Measurements from ENCODE around the gene WDR74. TPM values are rescaled to one million over a fixed set of nuclear protein-coding genes. Genes with fewer than 3 reads are reported as not detected.

The WDR74 gene
- polyA plus RNA-seq (2013, experiment 1 of 4) = 68.2 TPM
- 59.2 TPM for polyA plus RNA-seq (2013, experiment 2 of 4)
- polyA plus RNA-seq (2013, experiment 3 of 4) = 198 TPM
- polyA plus RNA-seq (2013, experiment 4 of 4) = 116 TPM

DNA sequence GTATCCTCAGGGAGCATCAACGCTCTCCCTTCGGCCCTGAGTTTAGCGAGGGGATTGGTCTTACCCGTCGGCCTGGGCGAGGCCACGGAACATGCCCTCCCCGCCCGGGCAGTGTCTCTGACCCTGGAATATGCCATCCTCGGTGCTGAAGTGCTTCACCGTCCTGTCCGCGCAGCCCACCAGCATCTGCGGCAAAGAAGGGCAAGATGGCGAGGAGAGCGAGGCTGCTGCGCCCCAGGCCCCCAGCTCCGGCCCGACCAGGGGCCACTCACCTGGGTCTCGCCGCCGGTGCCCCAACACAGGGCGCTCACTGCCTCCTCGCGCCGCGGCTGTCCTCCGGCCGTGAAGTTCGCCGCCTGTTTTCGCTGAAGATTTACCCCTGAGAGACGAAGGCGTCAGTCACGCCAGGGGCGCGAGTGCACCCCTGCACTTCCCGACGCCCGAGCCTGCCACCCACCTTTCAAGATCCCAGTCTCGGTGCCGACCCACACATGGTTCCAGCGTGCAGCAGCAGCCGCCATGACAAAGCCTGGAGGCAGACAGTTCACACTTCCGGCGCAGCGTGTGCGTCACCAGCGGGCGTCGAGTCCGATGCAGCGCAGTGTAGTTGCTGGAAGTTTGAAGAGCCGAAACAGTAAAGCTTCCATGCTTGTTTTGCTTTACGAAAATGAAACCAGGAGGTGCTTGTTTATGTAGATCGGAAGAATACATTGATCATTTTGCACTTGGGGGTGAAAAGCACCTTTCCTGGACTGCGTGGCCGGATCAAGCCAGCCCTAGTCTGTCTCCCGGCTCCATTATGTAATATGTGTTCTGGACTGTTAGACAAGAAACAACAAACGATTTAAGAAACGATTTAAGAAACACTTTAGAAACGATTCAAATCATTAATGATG lies at the start of gene WDR74:
Gene WDR74, minus strand, starts transcription at position 541 of the 896 bp plus-strand sequence. Its CDS starts 20 bp downstream, at position 521.
- Histone ChIP-seq H3K27ac (ENCODE audit: insufficient read depth, low read depth, low read length, poor library complexity, severe bottlenecking) (peak within 1 kb of the TSS; percentile 96), H3K36me3 (ENCODE audit: control insufficient read depth, insufficient read depth, low read length) (peaks cover 15% of the 10 kb centered on the region), H3K27me3 (ENCODE audit: control insufficient read depth, insufficient read depth, low read length, poor library complexity, severe bottlenecking) (no peaks in the 10 kb centered on the region), H3K9me3 (ENCODE audit: control insufficient read depth, low read length) (no peaks in the 10 kb centered on the region), H3K4me3 (ENCODE audit: insufficient read depth, low read depth, low read length) (peak within 1 kb of the TSS; percentile 85), H3K4me1 (ENCODE audit: control insufficient read depth, insufficient read depth, low read length) (peaks cover 12% of the 10 kb centered on the region)
- 0 to 1% methylated on average over 61 to 62 of the region's 62 CpGs for WGBS, 2 experiments

DNA sequence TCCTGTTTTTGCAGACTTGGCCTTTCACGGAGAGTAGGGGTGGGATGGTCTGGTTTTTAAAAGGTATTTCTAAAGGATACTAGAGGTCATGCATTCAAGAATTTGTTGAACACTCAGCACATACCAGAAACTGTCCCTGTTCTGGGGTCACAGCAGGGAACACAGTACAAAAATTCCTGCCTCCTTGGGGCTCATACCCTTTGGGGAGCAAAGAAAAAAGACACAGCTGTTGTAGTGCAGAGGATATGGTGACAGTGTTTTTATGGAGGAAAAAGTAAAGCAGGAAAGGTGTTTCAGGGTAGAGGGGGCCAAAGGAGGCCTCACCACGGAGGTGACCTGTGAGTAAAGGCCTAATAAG lies 49.7 kb upstream of the WDR74 start:
- H3K9me3 ChIP-seq (ENCODE audit: control insufficient read depth, low read length) = no peaks in the 10 kb centered on the region
- H3K27ac ChIP-seq (ENCODE audit: insufficient read depth, low read depth, low read length, poor library complexity, severe bottlenecking) = peak overlapping the region; percentile 30
- no peak overlapping the region for H3K4me3 ChIP-seq (ENCODE audit: insufficient read depth, low read depth, low read length)
- H3K36me3 ChIP-seq (ENCODE audit: control insufficient read depth, insufficient read depth, low read length) = peaks cover 59% of the 10 kb centered on the region
- no peaks in the 10 kb centered on the region for H3K27me3 ChIP-seq (ENCODE audit: control insufficient read depth, insufficient read depth, low read length, poor library complexity, severe bottlenecking)
- peaks cover 4% of the 10 kb centered on the region for H3K4me1 ChIP-seq (ENCODE audit: control insufficient read depth, insufficient read depth, low read length)
- WGBS, 2 experiments = 93 to 95% methylated on average over 2 of the region's 2 CpGs

DNA sequence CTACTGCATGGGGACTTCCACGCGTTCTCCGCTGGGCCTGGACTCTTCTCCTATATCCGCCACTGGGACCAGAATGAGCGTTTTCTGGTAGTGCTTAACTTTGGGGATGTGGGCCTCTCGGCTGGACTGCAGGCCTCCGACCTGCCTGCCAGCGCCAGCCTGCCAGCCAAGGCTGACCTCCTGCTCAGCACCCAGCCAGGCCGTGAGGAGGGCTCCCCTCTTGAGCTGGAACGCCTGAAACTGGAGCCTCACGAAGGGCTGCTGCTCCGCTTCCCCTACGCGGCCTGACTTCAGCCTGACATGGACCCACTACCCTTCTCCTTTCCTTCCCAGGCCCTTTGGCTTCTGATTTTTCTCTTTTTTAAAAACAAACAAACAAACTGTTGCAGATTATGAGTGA lies 49.0 kb upstream of the WDR74 start:
- H3K27ac ChIP-seq (ENCODE audit: insufficient read depth, low read depth, low read length, poor library complexity, severe bottlenecking) = no peak overlapping the region
- H3K27me3 ChIP-seq (ENCODE audit: control insufficient read depth, insufficient read depth, low read length, poor library complexity, severe bottlenecking) = no peaks in the 10 kb centered on the region
- peaks cover 11% of the 10 kb centered on the region for H3K4me1 ChIP-seq (ENCODE audit: control insufficient read depth, insufficient read depth, low read length)
- no peak overlapping the region for H3K4me3 ChIP-seq (ENCODE audit: insufficient read depth, low read depth, low read length)
- 94 to 96% methylated on average over 14 of the region's 14 CpGs for WGBS, 2 experiments
- no peaks in the 10 kb centered on the region for H3K9me3 ChIP-seq (ENCODE audit: control insufficient read depth, low read length)
- H3K36me3 ChIP-seq (ENCODE audit: control insufficient read depth, insufficient read depth, low read length) = peaks cover 66% of the 10 kb centered on the region

DNA sequence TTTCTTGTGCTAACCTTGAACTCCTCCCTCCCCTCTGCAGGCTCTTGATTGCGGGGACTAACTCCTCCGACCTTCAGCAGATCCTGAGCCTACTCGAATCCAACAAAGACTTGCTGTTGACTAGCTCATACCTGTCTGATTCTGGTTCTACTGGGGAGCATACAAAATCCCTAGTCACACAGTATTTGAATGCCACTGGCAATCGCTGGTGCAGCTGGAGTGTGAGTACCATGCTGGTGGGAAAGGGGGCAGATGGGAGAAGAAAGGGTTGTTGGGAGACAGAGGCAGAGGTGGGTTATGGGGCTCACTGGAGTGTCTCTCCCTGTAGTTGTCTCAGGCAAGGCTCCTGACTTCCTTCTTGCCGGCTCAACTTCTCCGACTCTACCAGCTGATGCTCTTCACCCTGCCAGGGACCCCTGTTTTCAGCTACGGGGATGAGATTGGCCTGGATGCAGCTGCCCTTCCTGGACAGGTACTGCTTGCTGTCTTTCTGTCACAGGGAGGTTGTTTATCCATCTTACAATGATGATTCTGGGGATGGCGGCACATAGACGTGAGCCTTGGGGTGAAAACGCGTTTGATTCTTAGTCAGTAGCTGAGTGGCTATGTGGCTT lies 45.9 kb upstream of the WDR74 start:
- Histone ChIP-seq H3K4me1 (ENCODE audit: control insufficient read depth, insufficient read depth, low read length) (peaks cover 21% of the 10 kb centered on the region), H3K36me3 (ENCODE audit: control insufficient read depth, insufficient read depth, low read length) (peaks cover 74% of the 10 kb centered on the region), H3K4me3 (ENCODE audit: insufficient read depth, low read depth, low read length) (no peak overlapping the region), H3K9me3 (ENCODE audit: control insufficient read depth, low read length) (no peaks in the 10 kb centered on the region), H3K27ac (ENCODE audit: insufficient read depth, low read depth, low read length, poor library complexity, severe bottlenecking) (no peak overlapping the region), H3K27me3 (ENCODE audit: control insufficient read depth, insufficient read depth, low read length, poor library complexity, severe bottlenecking) (no peaks in the 10 kb centered on the region)
- 95 to 96% methylated on average over 11 of the region's 11 CpGs for WGBS, 2 experiments

GRCh38 chr11:62883673-62884072 lies 44.3 kb upstream of the WDR74 start:
- H3K4me1 ChIP-seq (ENCODE audit: control insufficient read depth, insufficient read depth, low read length) = peaks cover 33% of the 10 kb centered on the region
- no peak overlapping the region for H3K4me3 ChIP-seq (ENCODE audit: insufficient read depth, low read depth, low read length)
- peaks cover 60% of the 10 kb centered on the region for H3K36me3 ChIP-seq (ENCODE audit: control insufficient read depth, insufficient read depth, low read length)
- H3K27me3 ChIP-seq (ENCODE audit: control insufficient read depth, insufficient read depth, low read length, poor library complexity, severe bottlenecking) = no peaks in the 10 kb centered on the region
- no peak overlapping the region for H3K27ac ChIP-seq (ENCODE audit: insufficient read depth, low read depth, low read length, poor library complexity, severe bottlenecking)
- whole genome bisulfite sequencing, 2 experiments = 92 to 94% methylated on average over 3 of the region's 3 CpGs
- H3K9me3 ChIP-seq (ENCODE audit: control insufficient read depth, low read length) = no peaks in the 10 kb centered on the region

GRCh38 chr11:62882788-62883501 lies 43.6 kb upstream of the WDR74 start:
- H3K4me3 ChIP-seq (ENCODE audit: insufficient read depth, low read depth, low read length) = peak overlapping the region; percentile 77
- H3K27ac ChIP-seq (ENCODE audit: insufficient read depth, low read depth, low read length, poor library complexity, severe bottlenecking) = peak overlapping the region; percentile 53
- peaks cover 33% of the 10 kb centered on the region for H3K4me1 ChIP-seq (ENCODE audit: control insufficient read depth, insufficient read depth, low read length)
- H3K9me3 ChIP-seq (ENCODE audit: control insufficient read depth, low read length) = no peaks in the 10 kb centered on the region
- H3K36me3 ChIP-seq (ENCODE audit: control insufficient read depth, insufficient read depth, low read length) = peaks cover 53% of the 10 kb centered on the region
- H3K27me3 ChIP-seq (ENCODE audit: control insufficient read depth, insufficient read depth, low read length, poor library complexity, severe bottlenecking) = no peaks in the 10 kb centered on the region
- WGBS, 2 experiments = 92% methylated on average over 5 of the region's 5 CpGs

GRCh38 chr11:62882431-62882749 lies 43.0 kb upstream of the WDR74 start:
- Histone ChIP-seq H3K27me3 (ENCODE audit: control insufficient read depth, insufficient read depth, low read length, poor library complexity, severe bottlenecking) (no peaks in the 10 kb centered on the region), H3K4me1 (ENCODE audit: control insufficient read depth, insufficient read depth, low read length) (peaks cover 33% of the 10 kb centered on the region), H3K4me3 (ENCODE audit: insufficient read depth, low read depth, low read length) (peak overlapping the region; percentile 77), H3K27ac (ENCODE audit: insufficient read depth, low read depth, low read length, poor library complexity, severe bottlenecking) (peak overlapping the region; percentile 98), H3K36me3 (ENCODE audit: control insufficient read depth, insufficient read depth, low read length) (peaks cover 50% of the 10 kb centered on the region), H3K9me3 (ENCODE audit: control insufficient read depth, low read length) (no peaks in the 10 kb centered on the region)
- WGBS, 2 experiments = 72 to 77% methylated on average over 6 of the region's 6 CpGs

DNA sequence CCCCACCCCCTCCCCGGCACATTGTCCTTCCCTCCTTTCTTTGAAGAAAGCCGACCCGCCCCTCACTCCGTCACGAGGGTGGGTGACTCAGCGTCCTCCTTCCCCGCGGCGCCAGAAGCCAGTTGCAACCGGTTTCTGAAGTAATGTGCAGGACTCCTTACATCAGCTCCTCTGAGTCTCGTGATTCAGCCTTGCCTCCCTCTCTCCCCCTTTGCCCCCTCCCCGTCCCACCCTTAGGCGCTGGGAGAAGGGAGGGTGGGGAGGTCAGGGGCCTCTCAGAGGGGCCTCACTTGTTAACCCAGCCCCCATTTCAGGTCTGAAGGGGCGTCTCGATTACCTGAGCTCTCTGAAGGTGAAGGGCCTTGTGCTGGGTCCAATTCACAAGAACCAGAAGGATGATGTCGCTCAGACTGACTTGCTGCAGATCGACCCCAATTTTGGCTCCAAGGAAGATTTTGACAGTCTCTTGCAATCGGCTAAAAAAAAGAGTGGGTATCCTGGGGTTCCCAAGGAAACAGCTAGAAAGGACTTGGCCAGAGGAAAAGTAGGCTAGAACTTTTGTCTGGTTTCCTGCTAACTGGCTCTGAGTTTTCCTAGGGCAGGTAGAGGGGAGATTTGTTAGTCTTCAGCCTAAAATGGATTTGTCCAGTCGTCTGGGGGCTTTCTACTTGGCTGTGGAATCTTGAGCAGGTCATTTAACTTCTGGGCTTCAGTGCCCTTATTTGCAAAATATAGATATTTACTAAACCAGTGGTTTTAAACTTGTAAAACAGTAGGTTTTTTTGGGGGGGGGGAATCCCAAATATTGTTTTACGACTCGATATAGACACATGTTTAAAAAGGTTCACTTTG lies 42.4 kb upstream of the WDR74 start:
- H3K27me3 ChIP-seq (ENCODE audit: control insufficient read depth, insufficient read depth, low read length, poor library complexity, severe bottlenecking) = no peaks in the 10 kb centered on the region
- WGBS, 2 experiments = 8 to 11% methylated on average over 21 of the region's 21 CpGs
- H3K36me3 ChIP-seq (ENCODE audit: control insufficient read depth, insufficient read depth, low read length) = peaks cover 49% of the 10 kb centered on the region
- peaks cover 33% of the 10 kb centered on the region for H3K4me1 ChIP-seq (ENCODE audit: control insufficient read depth, insufficient read depth, low read length)
- peak overlapping the region; percentile 98 for H3K27ac ChIP-seq (ENCODE audit: insufficient read depth, low read depth, low read length, poor library complexity, severe bottlenecking)
- no peaks in the 10 kb centered on the region for H3K9me3 ChIP-seq (ENCODE audit: control insufficient read depth, low read length)
- H3K4me3 ChIP-seq (ENCODE audit: insufficient read depth, low read depth, low read length) = peak overlapping the region; percentile 77

GRCh38 chr11:62880803-62881578 lies 41.6 kb upstream of the WDR74 start, which contains the start of gene SLC3A2:
TSS of gene SLC3A2 (plus strand) at chr11:62880896. CDS start at chr11:62881024, 128 bp downstream.
- Histone ChIP-seq H3K27me3 (ENCODE audit: control insufficient read depth, insufficient read depth, low read length, poor library complexity, severe bottlenecking) (no peaks in the 10 kb centered on the region), H3K4me1 (ENCODE audit: control insufficient read depth, insufficient read depth, low read length) (peaks cover 33% of the 10 kb centered on the region), H3K36me3 (ENCODE audit: control insufficient read depth, insufficient read depth, low read length) (peaks cover 43% of the 10 kb centered on the region), H3K27ac (ENCODE audit: insufficient read depth, low read depth, low read length, poor library complexity, severe bottlenecking) (peak within 1 kb of the TSS; percentile 98), H3K9me3 (ENCODE audit: control insufficient read depth, low read length) (no peaks in the 10 kb centered on the region), H3K4me3 (ENCODE audit: insufficient read depth, low read depth, low read length) (peak within 1 kb of the TSS; percentile 77)
- WGBS, 2 experiments = 0% methylated on average over 69 of the region's 69 CpGs
